Embryonic facial prominence (tissue), 1 donor: ENCODE data around the gene LDHA.
"Not testable (repeated sequence)": the region's sequence is repeated elsewhere in the genome, so short reads cannot be mapped to it uniquely, and the experiment has no call there.

ENCODE experiments used
- DNase-seq: peaks from one replicate; pipeline ENCODE4 v3.0.0-alpha.2; 2016; ENCODE audit errors: extremely low spot score

LDHA gene

GRCh38 chr11:18394928-18395734 is 768 bp downstream of the LDHA start:
- no peak for DNase-seq

- DNase-seq, result peak; percentile 97
Measured at GRCh38 chr11:18395735-18396504, 1.6 kb downstream of the LDHA start.

- no peak for DNase-seq
Measured at GRCh38 chr11:18397921-18398320, 3.6 kb downstream of the LDHA start.

- not testable (repeated sequence) for DNase-seq
Measured at GRCh38 chr11:18401077-18401476, 6.7 kb downstream of the LDHA start.

GRCh38 chr11:18404062-18404461 is 9.7 kb downstream of the LDHA start:
- DNase-seq, result no peak

GRCh38 chr11:18407400-18407799 is 13.0 kb downstream of the LDHA start:
- not testable (repeated sequence) for DNase-seq

- no peak for DNase-seq
Measured at GRCh38 chr11:18408558-18409291, 14.4 kb downstream of the LDHA start.

GRCh38 chr11:18416459-18416858 is 22.1 kb downstream of the LDHA start:
- DNase-seq, result no peak

GRCh38 chr11:18419040-18419439 is 24.7 kb downstream of the LDHA start:
- no peak for DNase-seq

- DNase-seq, result no peak
Measured at GRCh38 chr11:18420067-18420466, 25.7 kb downstream of the LDHA start.

GRCh38 chr11:18427240-18427639 is 32.9 kb downstream of the LDHA start:
- no peak for DNase-seq

- DNase-seq, result no peak
Measured at GRCh38 chr11:18429332-18429731, 35.0 kb downstream of the LDHA start.

GRCh38 chr11:18438691-18439090 is 44.3 kb downstream of the LDHA start:
- no peak for DNase-seq

GRCh38 chr11:18449251-18449650 is 54.9 kb downstream of the LDHA start:
- no peak for DNase-seq

- no peak for DNase-seq
Measured at GRCh38 chr11:18452927-18453326, 58.6 kb downstream of the LDHA start.

GRCh38 chr11:18455686-18456372 is 61.5 kb downstream of the LDHA start, which contains the start of gene LDHAL6A:
Gene LDHAL6A, plus strand, starts transcription at chr11:18455856. Its CDS starts 825 bp downstream, at chr11:18456681.
- DNase-seq, result no peak

- no peak for DNase-seq
Measured at GRCh38 chr11:18457450-18457849, 63.1 kb downstream of the LDHA start.
